Measurements from ENCODE around the gene FNIP2. TPM values are rescaled to one million over a fixed set of nuclear protein-coding genes. Genes with fewer than 3 reads are reported as not detected.

The FNIP2 gene
- total RNA-seq, 1 donor from 2014 or later = 25.3 TPM

DNA sequence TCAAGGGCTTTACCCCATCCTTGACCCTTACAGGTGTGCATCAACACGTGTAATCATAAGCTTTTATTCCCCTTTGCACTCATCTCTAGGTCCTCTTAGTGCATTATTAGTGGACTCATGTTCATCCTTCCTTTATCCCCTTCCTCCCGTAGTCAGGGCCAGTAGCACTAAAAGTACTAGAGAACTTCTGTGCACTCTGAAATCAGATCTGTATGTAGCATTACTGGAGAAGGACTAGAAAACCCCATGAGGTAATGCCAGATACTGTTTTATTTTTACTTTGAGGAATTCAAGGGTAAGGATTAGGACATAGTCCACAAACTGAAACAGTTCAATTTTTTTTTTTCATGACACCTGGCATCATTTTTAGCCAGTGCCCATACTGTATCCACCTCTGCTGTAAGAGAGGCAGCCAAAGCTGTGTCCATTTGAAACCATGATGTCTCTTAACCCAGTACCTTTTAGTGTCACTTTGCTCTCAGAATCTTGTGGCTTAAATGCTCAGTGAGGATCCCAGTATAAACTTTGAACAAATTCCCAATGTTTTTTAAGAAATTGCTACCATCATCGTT, 134.7 kb downstream of the FNIP2 start:
- Histone ChIP-seq H3K4me1 (no peaks in the 10 kb centered on the region), H3K9me3 (no peaks in the 10 kb centered on the region), H3K36me3 (no peaks in the 10 kb centered on the region), H3K4me3 (no peak overlapping the region), H3K27ac (no peak overlapping the region), H3K27me3 (no peaks in the 10 kb centered on the region)
- TF ChIP-seq POLR2A (IDR thresholded peaks at IDR 0.05) (no peak), POLR2AphosphoS5 (IDR thresholded peaks at IDR 0.05; ENCODE audit: insufficient read depth in 1 of 2, low read depth in 1 of 2) (no peak)
- TF ChIP-seq, protein P1, sequence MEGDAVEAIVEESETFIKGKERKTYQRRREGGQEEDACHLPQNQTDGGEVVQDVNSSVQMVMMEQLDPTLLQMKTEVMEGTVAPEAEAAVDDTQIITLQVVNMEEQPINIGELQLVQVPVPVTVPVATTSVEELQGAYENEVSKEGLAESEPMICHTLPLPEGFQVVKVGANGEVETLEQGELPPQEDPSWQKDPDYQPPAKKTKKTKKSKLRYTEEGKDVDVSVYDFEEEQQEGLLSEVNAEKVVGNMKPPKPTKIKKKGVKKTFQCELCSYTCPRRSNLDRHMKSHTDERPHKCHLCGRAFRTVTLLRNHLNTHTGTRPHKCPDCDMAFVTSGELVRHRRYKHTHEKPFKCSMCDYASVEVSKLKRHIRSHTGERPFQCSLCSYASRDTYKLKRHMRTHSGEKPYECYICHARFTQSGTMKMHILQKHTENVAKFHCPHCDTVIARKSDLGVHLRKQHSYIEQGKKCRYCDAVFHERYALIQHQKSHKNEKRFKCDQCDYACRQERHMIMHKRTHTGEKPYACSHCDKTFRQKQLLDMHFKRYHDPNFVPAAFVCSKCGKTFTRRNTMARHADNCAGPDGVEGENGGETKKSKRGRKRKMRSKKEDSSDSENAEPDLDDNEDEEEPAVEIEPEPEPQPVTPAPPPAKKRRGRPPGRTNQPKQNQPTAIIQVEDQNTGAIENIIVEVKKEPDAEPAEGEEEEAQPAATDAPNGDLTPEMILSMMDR (IDR thresholded peaks at IDR 0.05) = no peak
- no peak for DNase-seq (ENCODE audit: extremely low spot score in 2 of 2)
- intact Hi-C loops (cut with DNase I) = no loop called here

DNA sequence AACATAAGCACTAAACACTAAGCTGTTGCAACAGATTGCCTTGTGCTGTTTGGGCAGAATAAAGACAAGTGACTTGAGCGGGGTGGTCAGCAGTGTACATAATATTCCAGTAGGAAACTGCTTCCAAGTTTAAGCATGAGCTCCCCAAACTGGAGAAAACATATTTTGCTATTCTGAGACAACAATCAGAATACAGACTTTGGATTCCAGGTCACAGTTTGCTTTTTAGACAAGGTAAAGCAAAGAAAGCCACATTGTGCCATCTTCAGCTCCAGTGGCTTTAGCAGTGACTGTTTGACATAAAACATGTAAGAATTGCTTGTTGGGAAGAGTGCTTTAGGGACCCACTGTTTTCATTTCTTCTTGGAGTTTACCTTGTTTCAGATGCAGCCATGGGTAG, 136.0 kb downstream of the FNIP2 start:
- no peak for TF ChIP-seq POLR2A (IDR thresholded peaks at IDR 0.05)
- TF ChIP-seq, protein P1 (IDR thresholded peaks at IDR 0.05) = no peak
- TF ChIP-seq POLR2AphosphoS5 (IDR thresholded peaks at IDR 0.05; ENCODE audit: insufficient read depth in 1 of 2, low read depth in 1 of 2) = no peak
- DNase-seq (ENCODE audit: extremely low spot score in 2 of 2) = no peak
- H3K27me3 ChIP-seq = no peaks in the 10 kb centered on the region
- H3K9me3 ChIP-seq = no peaks in the 10 kb centered on the region
- no peak overlapping the region for H3K27ac ChIP-seq
- no peaks in the 10 kb centered on the region for H3K36me3 ChIP-seq
- H3K4me1 ChIP-seq = no peaks in the 10 kb centered on the region
- intact Hi-C loops (cut with DNase I) = no loop called here
- no peak overlapping the region for H3K4me3 ChIP-seq

DNA sequence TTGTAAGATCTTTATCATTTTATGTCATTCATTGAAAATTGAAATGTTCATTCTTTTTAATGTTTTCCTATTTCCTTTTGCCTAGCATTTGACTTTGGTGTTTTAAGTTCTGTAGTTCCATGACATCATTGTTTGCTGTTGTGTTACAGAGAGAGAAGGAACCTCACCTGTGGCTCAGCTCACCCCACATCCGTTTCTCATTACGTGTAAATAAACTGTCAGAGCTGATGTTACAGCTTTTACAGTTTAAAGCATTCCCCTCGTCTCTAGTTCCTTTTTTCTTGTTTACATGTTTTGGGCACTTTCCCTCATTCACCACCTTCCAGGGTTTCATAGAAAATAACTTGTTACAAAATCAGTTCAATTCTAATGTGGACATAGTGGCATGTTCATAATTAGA, 137.2 kb downstream of the FNIP2 start:
- H3K36me3 ChIP-seq = no peaks in the 10 kb centered on the region

DNA sequence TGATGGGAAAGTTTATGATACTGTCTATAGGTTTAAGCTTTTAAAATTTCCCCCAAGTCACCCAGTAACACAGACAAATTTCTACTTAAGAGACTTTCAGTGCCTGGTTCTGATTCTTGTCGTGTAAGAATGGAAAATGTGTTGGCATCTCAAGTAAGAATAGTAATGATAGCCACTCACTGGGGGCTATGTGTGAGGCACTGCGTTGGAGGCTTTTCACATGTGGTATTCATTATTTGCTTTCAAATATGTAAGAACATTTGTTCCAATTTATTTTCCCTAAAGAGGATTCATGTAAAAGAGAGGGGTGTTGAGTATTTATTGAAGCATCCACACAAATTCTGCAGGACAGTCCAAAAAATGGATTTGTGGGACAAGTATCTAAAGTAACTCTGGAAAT, 143.6 kb downstream of the FNIP2 start:
- intact Hi-C loops (cut with DNase I) = no loop called here
- no peaks in the 10 kb centered on the region for H3K27me3 ChIP-seq
- H3K4me3 ChIP-seq = no peak overlapping the region
- no peak overlapping the region for H3K27ac ChIP-seq
- H3K4me1 ChIP-seq = peaks cover 6% of the 10 kb centered on the region
- TF ChIP-seq POLR2A (IDR thresholded peaks at IDR 0.05) (no peak), POLR2AphosphoS5 (IDR thresholded peaks at IDR 0.05; ENCODE audit: insufficient read depth in 1 of 2, low read depth in 1 of 2) (no peak)
- TF ChIP-seq, protein P1 (IDR thresholded peaks at IDR 0.05) = no peak
- DNase-seq (ENCODE audit: extremely low spot score in 2 of 2) = no peak
- H3K9me3 ChIP-seq = no peaks in the 10 kb centered on the region
- no peaks in the 10 kb centered on the region for H3K36me3 ChIP-seq

More for the DNA sequence above, 137.2 kb downstream of the FNIP2 start:
- no peaks in the 10 kb centered on the region for H3K9me3 ChIP-seq
- TF ChIP-seq POLR2AphosphoS5 (IDR thresholded peaks at IDR 0.05; ENCODE audit: insufficient read depth in 1 of 2, low read depth in 1 of 2) (no peak), POLR2A (IDR thresholded peaks at IDR 0.05) (no peak)
- TF ChIP-seq, protein P1 (IDR thresholded peaks at IDR 0.05) = no peak
- H3K27ac ChIP-seq = no peak overlapping the region
- intact Hi-C loops (cut with DNase I) = no loop called here
- no peaks in the 10 kb centered on the region for H3K4me1 ChIP-seq
- no peak overlapping the region for H3K4me3 ChIP-seq
- DNase-seq (ENCODE audit: extremely low spot score in 2 of 2) = no peak
- no peaks in the 10 kb centered on the region for H3K27me3 ChIP-seq

DNA sequence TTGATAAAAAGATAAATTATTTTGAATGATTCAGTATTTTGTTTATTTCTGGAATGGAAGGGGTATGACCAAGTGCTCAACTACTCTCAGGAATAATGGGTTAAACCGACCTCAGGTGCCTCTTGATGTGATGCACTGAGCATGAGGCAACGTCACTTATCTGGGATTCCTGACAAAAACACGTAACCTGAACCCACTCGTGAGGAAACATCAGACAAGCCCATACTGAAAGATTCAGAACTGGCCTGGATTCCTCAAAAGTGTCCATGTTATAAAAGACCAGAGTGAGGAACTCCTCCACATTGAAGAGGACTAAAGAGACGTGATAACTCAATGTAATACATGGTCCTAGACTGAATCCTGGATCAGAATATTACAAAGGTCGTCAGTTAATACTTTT, 144.0 kb downstream of the FNIP2 start:
- H3K27ac ChIP-seq = no peak overlapping the region
- intact Hi-C loops (cut with DNase I) = no loop called here
- H3K36me3 ChIP-seq = no peaks in the 10 kb centered on the region
- H3K4me3 ChIP-seq = no peak overlapping the region
- H3K27me3 ChIP-seq = no peaks in the 10 kb centered on the region
- no peaks in the 10 kb centered on the region for H3K9me3 ChIP-seq
- peaks cover 6% of the 10 kb centered on the region for H3K4me1 ChIP-seq
- TF ChIP-seq, protein P1 (IDR thresholded peaks at IDR 0.05) = no peak
- TF ChIP-seq POLR2A (IDR thresholded peaks at IDR 0.05) (no peak), POLR2AphosphoS5 (IDR thresholded peaks at IDR 0.05; ENCODE audit: insufficient read depth in 1 of 2, low read depth in 1 of 2) (no peak)
- DNase-seq (ENCODE audit: extremely low spot score in 2 of 2) = no peak

Data from vagina (tissue), 2 donors.